Trophoblast cell (in vitro differentiated cells and primary cell): Measurements from ENCODE around the gene GSKIP.
A peak's percentile ranks its signal among the peaks of the same experiment; 100 is the strongest.

Experiments used
- DNase-seq, 2 donors: peaks; one replicate each; pipeline ENCODE4 v3.0.0-alpha.2; 2016
- H2AFZ ChIP-seq: 2 replicates; pipeline ENCODE4 v1.6.1; 2013; ENCODE audit warnings: low read length, moderate library complexity, mild to moderate bottlenecking; ENCODE audit not compliant: insufficient read depth, poor library complexity
- H2AK5ac ChIP-seq: 2 replicates; pipeline ENCODE4 v1.6.1; 2013; ENCODE audit warnings: mild to moderate bottlenecking, low read length
- H2BK120ac ChIP-seq: 2 replicates; pipeline ENCODE4 v1.6.1; 2013; ENCODE audit warnings: low read length, mild to moderate bottlenecking, moderate library complexity; ENCODE audit not compliant: insufficient read depth, poor library complexity
- H2BK12ac ChIP-seq: 2 replicates; pipeline ENCODE4 v1.6.1; 2013; ENCODE audit warnings: mild to moderate bottlenecking, low read length, moderate library complexity
- H2BK5ac ChIP-seq: 2 replicates; pipeline ENCODE4 v1.6.1; 2013; ENCODE audit warnings: low read length, low read depth, moderate library complexity, mild to moderate bottlenecking; ENCODE audit not compliant: poor library complexity
- H3K14ac ChIP-seq: 2 replicates; pipeline ENCODE4 v1.6.1; 2013; ENCODE audit warnings: mild to moderate bottlenecking, low read length
- H3K18ac ChIP-seq: 2 replicates; pipeline ENCODE4 v1.6.1; 2013; ENCODE audit warnings: mild to moderate bottlenecking, low read length
- H3K23ac ChIP-seq: 2 replicates; pipeline ENCODE4 v1.6.1; 2013; ENCODE audit warnings: low read length
- H3K27ac ChIP-seq: 2 replicates; pipeline ENCODE4 v1.5.1; 2013; ENCODE audit warnings: low read depth, mild to moderate bottlenecking, inconsistent platforms, low read length, moderate library complexity
- H3K27me3 ChIP-seq: 2 replicates; pipeline ENCODE4 v1.6.1; 2013; ENCODE audit warnings: inconsistent platforms, mild to moderate bottlenecking, low read length, moderate library complexity; ENCODE audit not compliant: insufficient read depth
- H3K36me3 ChIP-seq, 2 experiments: 1 replicate in 1 of 2; 2 replicates in 1 of 2; pipeline ENCODE4 v1.6.1; 2013; ENCODE audit warnings: low read length in 2 of 2, mild to moderate bottlenecking in 2 of 2, moderate library complexity in 1 of 2; ENCODE audit not compliant: insufficient read depth in 2 of 2, control insufficient read depth in 1 of 2
- H3K4ac ChIP-seq: 2 replicates; pipeline ENCODE4 v1.6.1; 2013; ENCODE audit warnings: low read depth, mild to moderate bottlenecking, low read length, moderate library complexity
- H3K4me1 ChIP-seq, 2 experiments: 1 replicate in 1 of 2; 2 replicates in 1 of 2; pipeline ENCODE4 v1.6.1; 2013; ENCODE audit warnings: low read length in 2 of 2, mild to moderate bottlenecking in 2 of 2, moderate library complexity in 1 of 2; ENCODE audit not compliant: insufficient read depth in 2 of 2, control insufficient read depth in 1 of 2
- H3K4me2 ChIP-seq: 2 replicates; pipeline ENCODE4 v1.6.1; 2013; ENCODE audit warnings: inconsistent platforms, mild to moderate bottlenecking, low read length, moderate library complexity
- H3K4me3 ChIP-seq: 2 replicates; pipeline ENCODE4 v1.5.1; 2013; ENCODE audit warnings: mild to moderate bottlenecking, low read depth, low read length, inconsistent platforms
- H3K79me1 ChIP-seq: one replicate; pipeline ENCODE4 v1.6.1; 2013; ENCODE audit warnings: low read length
- H3K79me2 ChIP-seq: 2 replicates; pipeline ENCODE4 v1.6.1; 2013; ENCODE audit warnings: low read length, mild to moderate bottlenecking; ENCODE audit not compliant: control insufficient read depth, insufficient read depth, poor library complexity
- H3K9ac ChIP-seq: 2 replicates; pipeline ENCODE4 v1.6.1; 2013; ENCODE audit warnings: mild to moderate bottlenecking, low read length
- H3K9me3 ChIP-seq: 2 replicates; pipeline ENCODE4 v1.6.1; 2013; ENCODE audit warnings: low read depth, mild to moderate bottlenecking, control low read depth, inconsistent platforms, low read length; ENCODE audit not compliant: insufficient read depth
- H4K12ac ChIP-seq: 2 replicates; pipeline ENCODE4 v1.6.1; 2013; ENCODE audit warnings: low read depth, mild to moderate bottlenecking, low read length, moderate library complexity
- H4K8ac ChIP-seq: 2 replicates; pipeline ENCODE4 v1.6.1; 2013; ENCODE audit warnings: low read depth, mild to moderate bottlenecking, low read length, moderate library complexity
- H4K91ac ChIP-seq: one replicate; pipeline ENCODE4 v1.6.1; 2013; ENCODE audit warnings: low read depth, mild to moderate bottlenecking, low read length, moderate library complexity
- WGBS: extraction: QIAGEN DNeasy Blood & Tissue Kit; methylation state at CpG from one replicate; pipeline ENCODE4 v1.1.7; 2013; ENCODE audit warnings: missing lambda C conversion rate; ENCODE audit not compliant: insufficient read length, insufficient coverage; ENCODE audit errors: extremely low coverage; 5-methylcytosine and 5-hydroxymethylcytosine counted together

The GSKIP gene

GRCh38 chr14:96363751-96364336, 518 bp downstream of the GSKIP start:
- peak overlapping the region; percentile 54 for H2BK120ac ChIP-seq
- peak overlapping the region; percentile 68 for H3K9ac ChIP-seq
- H3K79me1 ChIP-seq: peaks cover 12% of the 10 kb centered on the region
- H3K4me3 ChIP-seq: peak overlapping the region; percentile 97
- H4K91ac ChIP-seq: peak overlapping the region; percentile 65
- H3K27me3 ChIP-seq: no peaks in the 10 kb centered on the region
- peak overlapping the region; percentile 32 for H2AFZ ChIP-seq
- H3K23ac ChIP-seq: no peak overlapping the region
- H3K4ac ChIP-seq: peak overlapping the region; percentile 87
- peaks cover 0 to 2% of the 10 kb centered on the region in 2 experiments for H3K36me3 ChIP-seq
- peak overlapping the region; percentile 16 for H3K18ac ChIP-seq
- H3K4me2 ChIP-seq: peak overlapping the region; percentile 81
- WGBS: no CpG with 5 or more reads among the region's 38 CpGs
- peak overlapping the region; percentile 64 for H2AK5ac ChIP-seq
- peak overlapping the region; percentile 75 for H4K8ac ChIP-seq
- peaks cover 17% of the 10 kb centered on the region for H3K79me2 ChIP-seq
- H3K4me1 ChIP-seq: peaks cover 0 to 4% of the 10 kb centered on the region in 2 experiments
- DNase-seq: peak; percentile 64 to 78
- H3K9me3 ChIP-seq: no peaks in the 10 kb centered on the region
- H3K27ac ChIP-seq: peak overlapping the region; percentile 54
- H4K12ac ChIP-seq: peak overlapping the region; percentile 87
- H2BK5ac ChIP-seq: peak overlapping the region; percentile 68
- H3K14ac ChIP-seq: peak overlapping the region; percentile 79
- H2BK12ac ChIP-seq: no peak overlapping the region

GRCh38 chr14:96364962-96365361, 1.6 kb downstream of the GSKIP start:
- Histone ChIP-seq H3K4me1 (peaks cover 0 to 4% of the 10 kb centered on the region in 2 experiments), H2AFZ (no peak overlapping the region), H3K4ac (peak overlapping the region; percentile 61), H3K9ac (no peak overlapping the region), H3K9me3 (no peaks in the 10 kb centered on the region), H2BK5ac (no peak overlapping the region), H4K91ac (no peak overlapping the region), H2AK5ac (no peak overlapping the region), H2BK120ac (no peak overlapping the region), H3K79me2 (peaks cover 17% of the 10 kb centered on the region), H3K4me2 (peak overlapping the region; percentile 27), H3K36me3 (peaks cover 0 to 2% of the 10 kb centered on the region in 2 experiments), H3K18ac (no peak overlapping the region), H4K12ac (no peak overlapping the region), H3K4me3 (no peak overlapping the region), H3K14ac (no peak overlapping the region), H3K27me3 (no peaks in the 10 kb centered on the region), H2BK12ac (no peak overlapping the region), H3K79me1 (peaks cover 12% of the 10 kb centered on the region), H3K27ac (no peak overlapping the region), H4K8ac (no peak overlapping the region), H3K23ac (no peak overlapping the region)
- WGBS: no CpG with 5 or more reads among the region's 1 CpG
- DNase-seq: no peak

- H3K4ac ChIP-seq: peak overlapping the region; percentile 96
- H3K14ac ChIP-seq: no peak overlapping the region
- no peak overlapping the region for H3K18ac ChIP-seq
- H4K8ac ChIP-seq: no peak overlapping the region
- H3K79me1 ChIP-seq: peaks cover 4% of the 10 kb centered on the region
- no peak overlapping the region for H3K4me2 ChIP-seq
- no peak overlapping the region for H3K9ac ChIP-seq
- H2BK5ac ChIP-seq: no peak overlapping the region
- H3K4me1 ChIP-seq: peaks cover 0 to 2% of the 10 kb centered on the region in 2 experiments
- peaks cover 6% of the 10 kb centered on the region for H3K79me2 ChIP-seq
- H2AK5ac ChIP-seq: no peak overlapping the region
- H2BK120ac ChIP-seq: no peak overlapping the region
- H3K23ac ChIP-seq: no peak overlapping the region
- no peak overlapping the region for H3K27ac ChIP-seq
- H3K36me3 ChIP-seq: peaks cover 0 to 2% of the 10 kb centered on the region in 2 experiments
- H4K91ac ChIP-seq: no peak overlapping the region
- no peaks in the 10 kb centered on the region for H3K9me3 ChIP-seq
- no peak overlapping the region for H4K12ac ChIP-seq
- H2AFZ ChIP-seq: no peak overlapping the region
- no peaks in the 10 kb centered on the region for H3K27me3 ChIP-seq
- DNase-seq: no peak
- WGBS: no CpG with 5 or more reads among the region's 1 CpG
- H3K4me3 ChIP-seq: no peak overlapping the region
- no peak overlapping the region for H2BK12ac ChIP-seq
These were observed 5.2 kb downstream of the GSKIP start for GRCh38 chr14:96368534-96368933.

- Histone ChIP-seq H2BK5ac (no peak overlapping the region), H4K91ac (no peak overlapping the region), H2BK12ac (no peak overlapping the region), H4K8ac (no peak overlapping the region), H4K12ac (no peak overlapping the region), H3K4me1 (no peaks in the 10 kb centered on the region), H3K4ac (peak overlapping the region; percentile 27), H3K14ac (no peak overlapping the region), H3K9ac (no peak overlapping the region), H3K4me3 (no peak overlapping the region), H2BK120ac (no peak overlapping the region), H3K18ac (no peak overlapping the region), H3K27me3 (no peaks in the 10 kb centered on the region), H3K36me3 (no peaks in the 10 kb centered on the region), H3K27ac (no peak overlapping the region), H3K9me3 (no peaks in the 10 kb centered on the region), H2AFZ (no peak overlapping the region), H2AK5ac (no peak overlapping the region), H3K23ac (no peak overlapping the region), H3K79me1 (no peaks in the 10 kb centered on the region), H3K4me2 (no peak overlapping the region), H3K79me2 (peaks cover 2% of the 10 kb centered on the region)
- WGBS: no CpG with 5 or more reads among the region's 5 CpGs
- no peak for DNase-seq
These were observed 7.2 kb downstream of the GSKIP start for GRCh38 chr14:96370528-96370927.
